Measurements from ENCODE around the gene STXBP4. TPM values are rescaled to one million over a fixed set of nuclear protein-coding genes. Genes with fewer than 3 reads are reported as not detected.

The STXBP4 gene
- total RNA-seq, 2 donors from 2014 or later = 8.0 to 8.9 TPM

GRCh38 chr17:55198690-55199370 lies 230.3 kb downstream of the STXBP4 start:
- no peak for ATAC-seq
- intact Hi-C loops (cut with DNase I) = no loop called here

GRCh38 chr17:55200904-55201303 lies 232.3 kb downstream of the STXBP4 start:
- intact Hi-C loops (cut with DNase I) = no loop called here
- DNase-seq (no peak), ATAC-seq (no peak)

More at GRCh38 chr17:55198690-55199370, 230.3 kb downstream of the STXBP4 start:
- no peak for DNase-seq

- ATAC-seq (no peak), DNase-seq (no peak)
- intact Hi-C loops (cut with DNase I) = no loop called here
Observed at GRCh38 chr17:55201308-55201932, 232.9 kb downstream of the STXBP4 start.

GRCh38 chr17:55202896-55203295 lies 234.3 kb downstream of the STXBP4 start:
- intact Hi-C loops (cut with DNase I) = no loop called here
- ATAC-seq (no peak), DNase-seq (no peak)

GRCh38 chr17:55208078-55208812 lies 239.7 kb downstream of the STXBP4 start:
- ATAC-seq = no peak
- intact Hi-C loops (cut with DNase I) = no loop called here
- no peak for DNase-seq

GRCh38 chr17:55210292-55210691 lies 241.7 kb downstream of the STXBP4 start:
- ATAC-seq = no peak
- DNase-seq = no peak
- intact Hi-C loops (cut with DNase I) = no loop called here

- intact Hi-C loops (cut with DNase I) = no loop called here
- no peak for ATAC-seq
- DNase-seq = no peak
Observed at GRCh38 chr17:55212880-55213279, 244.3 kb downstream of the STXBP4 start.

- intact Hi-C loops (cut with DNase I) = no loop called here
- ATAC-seq (no peak), DNase-seq (no peak)
Observed at GRCh38 chr17:55215711-55216110, 247.1 kb downstream of the STXBP4 start.

- ATAC-seq (no peak), DNase-seq (no peak)
- intact Hi-C loops (cut with DNase I) = no loop called here
Observed at GRCh38 chr17:55216888-55217287, 248.3 kb downstream of the STXBP4 start.

- ATAC-seq (no peak), DNase-seq (no peak)
- intact Hi-C loops (cut with DNase I) = no loop called here
Observed at GRCh38 chr17:55219459-55219858, 250.9 kb downstream of the STXBP4 start.

- DNase-seq (no peak), ATAC-seq (no peak)
- intact Hi-C loops (cut with DNase I) = no loop called here
Observed at GRCh38 chr17:55219934-55220333, 251.4 kb downstream of the STXBP4 start.

Other genes with a start within 250 kb of the STXBP4 start
- gene TOM1L1, start 67.9 kb upstream of the STXBP4 start, total RNA-seq = 10 to 100 TPM; 10.0 to 10.4 TPM
- gene COX11, start 111 bp upstream of the STXBP4 start, total RNA-seq = 10 to 100 TPM; 45.4 to 64.2 TPM